Esophagus muscularis mucosa (tissue), 4 donors: ENCODE measurements around the gene ZNF511. TPM values are rescaled to one million over a fixed set of nuclear protein-coding genes. Genes with fewer than 3 reads are reported as not detected.

Experiments used
- DNase-seq: peaks from one replicate; pipeline ENCODE4 v3.0.0-alpha.2; 2017; ENCODE audit errors: extremely low spot score
- H3K27ac ChIP-seq, 4 donors: fragments of 200-600 bp; sonication (generic); replicated peaks in 1 of 4; 1 replicate in 3 of 4; 2 replicates in 1 of 4; pipeline ENCODE4 v1.5.1; 2016 to 2019; ENCODE audit warnings: mild to moderate bottlenecking in 1 of 4
- H3K27me3 ChIP-seq, 4 donors: fragments of 200-600 bp; sonication (generic); one replicate each; pipeline versions ENCODE4 v1.5.1 to v1.6.0; 2016 to 2019
- H3K36me3 ChIP-seq, 4 donors: fragments of 200-600 bp; sonication (generic); one replicate each; pipeline ENCODE4 v1.5.1; 2016 to 2019
- H3K4me1 ChIP-seq, 4 donors: fragments of 200-600 bp; sonication (generic); one replicate each; pipeline ENCODE4 v1.5.1; 2016 to 2019
- H3K4me3 ChIP-seq, 4 donors: fragments of 200-600 bp; sonication (generic); 1 replicate in 2 of 4; 2 replicates in 2 of 4; pipeline ENCODE4 v1.5.1; 2016 to 2019; ENCODE audit warnings: mild to moderate bottlenecking in 4 of 4, moderate library complexity in 1 of 4
- H3K9me3 ChIP-seq, 4 donors: fragments of 200-600 bp; sonication (generic); 1 replicate in 3 of 4; 2 replicates in 1 of 4; pipeline ENCODE4 v1.5.1; 2016 to 2019
- CTCF ChIP-seq, 3 experiments: fragments of 200-600 bp in 2 of 3; fragments of 450-650 bp in 1 of 3; sonication (generic) in 2 of 3; IDR thresholded peaks; one replicate each; pipeline ENCODE4 v1.5.1; 2017 to 2019; ENCODE audit warnings: antibody characterized with exemption in 3 of 3, mild to moderate bottlenecking in 2 of 3, moderate library complexity in 1 of 3
- EP300 ChIP-seq: sonication (generic); formaldehyde crosslinking; IDR thresholded peaks from one replicate; pipeline ENCODE4 v1.6.1; 2017; ENCODE audit warnings: antibody characterized with exemption
- POLR2A ChIP-seq: fragments of 450-650 bp; IDR thresholded peaks from one replicate; pipeline ENCODE4 v1.6.1; 2017; ENCODE audit warnings: antibody characterized with exemption, moderate library complexity, mild to moderate bottlenecking, low read depth
- POLR2AphosphoS5 ChIP-seq, 2 donors: sonication (generic); formaldehyde crosslinking; IDR thresholded peaks; one replicate each; pipeline ENCODE4 v1.6.1; 2017; ENCODE audit warnings: antibody characterized with exemption in 2 of 2
- WGBS: methylation state at CpG from one replicate; pipeline ENCODE4 v1.1.5; 2018; 5-methylcytosine and 5-hydroxymethylcytosine counted together
- intact Hi-C: fragments of 100-400 bp; cut with DNase I; formaldehyde crosslinking; loops from one replicate; pipeline ENCODE4 v1.15.1; 2023
- total RNA-seq, 4 donors: library from RNA; depleted of rRNA; stranded (reverse); fragments of >200 nt; gene quantifications; one replicate each; pipeline versions ENCODE4 v1.1.0 to v1.2.1, GENCODE V29; 2016

ZNF511 gene
- total RNA-seq, 4 donors from 2014 or later, result 22.9 to 34.8 (median 33.0) TPM

GRCh38 chr10:133274751-133275683, 33.7 kb upstream of the ZNF511 start:
- H3K9me3 ChIP-seq, result no peaks in the 10 kb centered on the region
- no peak overlapping the region for H3K27ac ChIP-seq
- H3K4me3 ChIP-seq, result peak overlapping the region in 2 of 4 donors; percentile 3 to 47
- H3K27me3 ChIP-seq, result peaks cover 0 to 42% (median 10%) of the 10 kb centered on the region in 4 donors
- intact Hi-C loops, result no loop called here
- no peak for DNase-seq
- H3K4me1 ChIP-seq, result peaks cover 6 to 26% (median 18%) of the 10 kb centered on the region in 4 donors
- peaks cover 2 to 42% (median 27%) of the 10 kb centered on the region in 4 donors for H3K36me3 ChIP-seq
- 53% methylated on average over 3 of the region's 26 CpGs for WGBS
- no peak for TF ChIP-seq POLR2AphosphoS5 (IDR thresholded peaks at IDR 0.05)
- no peak for TF ChIP-seq EP300
- no peak for TF ChIP-seq CTCF (IDR thresholded peaks at IDR 0.05)
- TF ChIP-seq POLR2A, result no peak

GRCh38 chr10:133275684-133276092, 33.0 kb upstream of the ZNF511 start:
- peak overlapping the region in 2 of 4 donors; percentile 28 to 47 for H3K4me3 ChIP-seq
- WGBS, result 56% methylated on average over 5 of the region's 12 CpGs
- intact Hi-C loops, result no loop called here

GRCh38 chr10:133276100-133276434, 32.6 kb upstream of the ZNF511 start:
- WGBS, result 37% methylated on average over 5 of the region's 6 CpGs
- DNase-seq, result no peak
- peak overlapping the region in 3 of 4 donors; percentile 28 to 47 (median 28) for H3K4me3 ChIP-seq
- peaks cover 0 to 42% (median 10%) of the 10 kb centered on the region in 4 donors for H3K27me3 ChIP-seq
- H3K4me1 ChIP-seq, result peaks cover 6 to 26% (median 18%) of the 10 kb centered on the region in 4 donors
- H3K9me3 ChIP-seq, result no peaks in the 10 kb centered on the region
- H3K27ac ChIP-seq, result no peak overlapping the region
- intact Hi-C loops, result no loop called here
- TF ChIP-seq EP300 (no peak), CTCF (IDR thresholded peaks at IDR 0.05) (no peak), POLR2AphosphoS5 (IDR thresholded peaks at IDR 0.05) (no peak), POLR2A (no peak)
- H3K36me3 ChIP-seq, result peaks cover 6 to 42% (median 33%) of the 10 kb centered on the region in 4 donors

More at GRCh38 chr10:133275684-133276092, 33.0 kb upstream of the ZNF511 start:
- Histone ChIP-seq H3K4me1 (peaks cover 6 to 26% (median 18%) of the 10 kb centered on the region in 4 donors), H3K9me3 (no peaks in the 10 kb centered on the region), H3K36me3 (peaks cover 3 to 42% (median 31%) of the 10 kb centered on the region in 4 donors), H3K27me3 (peaks cover 0 to 42% (median 10%) of the 10 kb centered on the region in 4 donors), H3K27ac (no peak overlapping the region)
- TF ChIP-seq CTCF (IDR thresholded peaks at IDR 0.05) (no peak), POLR2AphosphoS5 (IDR thresholded peaks at IDR 0.05) (no peak), EP300 (no peak), POLR2A (no peak)
- DNase-seq, result no peak

GRCh38 chr10:133276435-133277201, 32.1 kb upstream of the ZNF511 start, which contains the start of gene ADAM8:
ADAM8 (minus strand) TSS chr10:133276868; CDS start chr10:133276817, 51 bp downstream.
- H3K4me3 ChIP-seq, result peak within 1 kb of the TSS; percentile 19 to 47 (median 28)
- H3K27ac ChIP-seq, result no peak within 1 kb of the TSS
- no peaks in the 10 kb centered on the region for H3K9me3 ChIP-seq
- intact Hi-C loops, result no loop called here
- TF ChIP-seq POLR2AphosphoS5 (IDR thresholded peaks at IDR 0.05), result no peak
- TF ChIP-seq POLR2A, result no peak
- no peak for TF ChIP-seq EP300
- no peak for TF ChIP-seq CTCF (IDR thresholded peaks at IDR 0.05)
- peaks cover 0 to 42% (median 10%) of the 10 kb centered on the region in 4 donors for H3K27me3 ChIP-seq
- H3K36me3 ChIP-seq, result peaks cover 12 to 43% (median 35%) of the 10 kb centered on the region in 4 donors
- peaks cover 6 to 26% (median 18%) of the 10 kb centered on the region in 4 donors for H3K4me1 ChIP-seq
- no peak for DNase-seq
- 6% methylated on average over 30 of the region's 63 CpGs for WGBS
